ENCODE data around the gene OR52K1. TPM values are rescaled to one million over a fixed set of nuclear protein-coding genes. Genes with fewer than 3 reads are reported as not detected.

Gene OR52K1
- polyA plus RNA-seq, 3 donors, result 1.6 TPM; not detected in 2

DNA sequence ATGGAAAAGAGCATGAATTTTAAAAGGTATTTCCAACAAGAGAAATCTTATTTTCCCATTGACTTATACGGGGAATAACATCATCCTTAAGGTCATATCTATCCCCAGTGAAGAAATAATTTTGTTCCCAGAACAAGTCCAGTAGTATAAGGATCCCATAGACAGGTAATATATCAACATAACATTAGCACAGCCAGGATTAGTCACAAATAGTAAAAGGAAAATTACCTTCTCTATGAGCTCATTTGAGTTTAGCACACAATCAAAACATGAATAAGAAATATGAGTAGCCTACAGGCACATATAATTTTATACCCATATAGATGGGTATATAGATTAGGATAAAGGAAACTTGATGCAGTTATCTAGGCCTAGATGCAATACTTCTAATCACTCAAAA lies 2.8 kb upstream of the OR52K1 start:
- intact Hi-C loops (cut with micrococcal nuclease), result loop anchor here (5.0 to 10.0 kb wide), 3 partner anchors 32 to 87 kb away; partner anchors contain the start of genes OR52K2 (in 1 of the 2) and TRIM21 (in 1 of the 2)
- H3K4me3 Mint-ChIP-seq, result no peak overlapping the region

DNA sequence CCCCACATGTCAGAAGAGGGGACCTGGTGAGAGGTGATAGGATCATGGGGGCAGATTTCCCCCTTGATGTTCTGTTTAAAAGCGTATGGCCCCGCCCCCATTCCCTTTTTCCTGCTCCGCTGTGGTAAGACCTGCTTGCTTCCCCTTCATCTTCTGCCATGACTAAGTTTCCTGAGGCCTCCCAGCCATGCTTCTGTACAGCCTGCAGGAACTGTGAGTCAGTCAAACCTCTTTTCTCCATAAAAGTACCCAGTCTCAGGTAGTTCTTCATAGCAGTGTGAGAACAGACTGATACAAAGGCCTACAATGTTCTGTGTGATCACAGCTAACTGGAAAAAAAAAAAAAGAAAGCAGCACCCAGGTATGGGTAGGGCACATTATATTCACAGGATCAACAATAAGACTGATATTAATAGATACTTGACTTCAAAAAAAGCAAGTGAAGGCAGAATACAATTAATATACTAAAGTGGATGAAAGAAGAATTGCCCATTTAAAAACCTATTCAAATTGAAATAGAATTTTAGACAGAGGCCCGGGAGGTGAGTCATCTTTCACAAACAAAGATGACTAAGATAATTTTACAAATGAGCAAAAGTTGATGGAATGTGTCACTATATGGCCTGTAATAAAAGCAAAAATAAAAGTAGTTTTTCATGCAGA lies 1.7 kb upstream of the OR52K1 start:
- Mint-ChIP-seq H3K4me1 (peaks cover 33% of the 10 kb centered on the region), H3K27me3 (ENCODE audit: low read depth in 3 of 3) (no peaks in the 10 kb centered on the region), H3K27ac (peak overlapping the region; percentile 50 to 93 (median 83)), H3K4me3 (no peak overlapping the region), H3K36me3 (peaks cover 10 to 11% of the 10 kb centered on the region in 2 donors), H3K9me3 (no peaks in the 10 kb centered on the region)
- Histone ChIP-seq H4K20me1 (ENCODE audit: insufficient read depth, low read length) (no peaks in the 10 kb centered on the region), H3K36me3 (replicated peaks in 1 of 2; ENCODE audit: control insufficient read depth in 1 of 2, insufficient read depth in 2 of 2, low read length in 2 of 2) (peaks cover 0 to 6% of the 10 kb centered on the region in 2 donors), H3K27ac (ENCODE audit: low read depth in 1 of 2, low read length in 2 of 2) (peak overlapping the region in 1 of 2 donors; percentile 68), H3K27me3 (ENCODE audit: control insufficient read depth in 2 of 2, insufficient read depth in 2 of 2, low read length in 2 of 2) (no peaks in the 10 kb centered on the region), H2AFZ (ENCODE audit: insufficient read depth, low read depth, low read length, poor library complexity, severe bottlenecking) (no peak overlapping the region), H3K79me2 (ENCODE audit: insufficient read depth, low read length) (no peaks in the 10 kb centered on the region), H3K4me2 (replicated peaks; ENCODE audit: extremely low read depth, low read length, poor library complexity, severe bottlenecking) (peak overlapping the region; percentile 9), H3K4me3 (replicated peaks in 1 of 3; ENCODE audit: low read depth in 2 of 3, low read length in 3 of 3) (peak overlapping the region in 1 of 3 experiments; percentile 9), H3K9me3 (replicated peaks in 1 of 2; ENCODE audit: control insufficient read depth in 1 of 2, insufficient read depth in 1 of 2, low read length in 2 of 2) (no peaks in the 10 kb centered on the region), H3K4me1 (ENCODE audit: control insufficient read depth in 1 of 2, insufficient read depth in 2 of 2, low read length in 2 of 2) (peaks cover 38 to 42% of the 10 kb centered on the region in 2 donors), H3K9ac (ENCODE audit: insufficient read depth, low read length, poor library complexity, severe bottlenecking) (no peak overlapping the region)
- DNase-seq, result peak; percentile 38 to 84 (median 65)
- intact Hi-C loops (cut with micrococcal nuclease), result loop anchor here (5.0 to 10.0 kb wide), 3 partner anchors 33 to 88 kb away; partner anchors contain the start of genes OR52K2 (in 1 of the 2) and TRIM21 (in 1 of the 2)
- TF ChIP-seq, protein P1, sequence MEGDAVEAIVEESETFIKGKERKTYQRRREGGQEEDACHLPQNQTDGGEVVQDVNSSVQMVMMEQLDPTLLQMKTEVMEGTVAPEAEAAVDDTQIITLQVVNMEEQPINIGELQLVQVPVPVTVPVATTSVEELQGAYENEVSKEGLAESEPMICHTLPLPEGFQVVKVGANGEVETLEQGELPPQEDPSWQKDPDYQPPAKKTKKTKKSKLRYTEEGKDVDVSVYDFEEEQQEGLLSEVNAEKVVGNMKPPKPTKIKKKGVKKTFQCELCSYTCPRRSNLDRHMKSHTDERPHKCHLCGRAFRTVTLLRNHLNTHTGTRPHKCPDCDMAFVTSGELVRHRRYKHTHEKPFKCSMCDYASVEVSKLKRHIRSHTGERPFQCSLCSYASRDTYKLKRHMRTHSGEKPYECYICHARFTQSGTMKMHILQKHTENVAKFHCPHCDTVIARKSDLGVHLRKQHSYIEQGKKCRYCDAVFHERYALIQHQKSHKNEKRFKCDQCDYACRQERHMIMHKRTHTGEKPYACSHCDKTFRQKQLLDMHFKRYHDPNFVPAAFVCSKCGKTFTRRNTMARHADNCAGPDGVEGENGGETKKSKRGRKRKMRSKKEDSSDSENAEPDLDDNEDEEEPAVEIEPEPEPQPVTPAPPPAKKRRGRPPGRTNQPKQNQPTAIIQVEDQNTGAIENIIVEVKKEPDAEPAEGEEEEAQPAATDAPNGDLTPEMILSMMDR (IDR thresholded peaks at IDR 0.05), result no peak
- WGBS (ENCODE audit: insufficient coverage), result no CpG with 5 or more reads among the region's 4 CpGs

More for the DNA sequence above, 2.8 kb upstream of the OR52K1 start:
- Histone ChIP-seq H3K36me3 (replicated peaks in 1 of 2; ENCODE audit: control insufficient read depth in 1 of 2, insufficient read depth in 2 of 2, low read length in 2 of 2) (peaks cover 8 to 17% of the 10 kb centered on the region in 2 donors), H3K27me3 (ENCODE audit: control insufficient read depth in 2 of 2, insufficient read depth in 2 of 2, low read length in 2 of 2) (no peaks in the 10 kb centered on the region), H3K79me2 (ENCODE audit: insufficient read depth, low read length) (no peaks in the 10 kb centered on the region), H3K9me3 (replicated peaks in 1 of 2; ENCODE audit: control insufficient read depth in 1 of 2, insufficient read depth in 1 of 2, low read length in 2 of 2) (no peaks in the 10 kb centered on the region), H3K9ac (ENCODE audit: insufficient read depth, low read length, poor library complexity, severe bottlenecking) (no peak overlapping the region), H4K20me1 (ENCODE audit: insufficient read depth, low read length) (no peaks in the 10 kb centered on the region), H3K4me1 (ENCODE audit: control insufficient read depth in 1 of 2, insufficient read depth in 2 of 2, low read length in 2 of 2) (peaks cover 37 to 42% of the 10 kb centered on the region in 2 donors), H3K4me2 (replicated peaks; ENCODE audit: extremely low read depth, low read length, poor library complexity, severe bottlenecking) (no peak overlapping the region), H3K4me3 (replicated peaks in 1 of 3; ENCODE audit: low read depth in 2 of 3, low read length in 3 of 3) (no peak overlapping the region), H3K27ac (ENCODE audit: low read depth in 1 of 2, low read length in 2 of 2) (no peak overlapping the region), H2AFZ (ENCODE audit: insufficient read depth, low read depth, low read length, poor library complexity, severe bottlenecking) (no peak overlapping the region)
- H3K36me3 Mint-ChIP-seq, result peaks cover 21 to 22% of the 10 kb centered on the region in 2 donors
- H3K27me3 Mint-ChIP-seq (ENCODE audit: low read depth in 3 of 3), result peaks cover 0 to 2% (median 0%) of the 10 kb centered on the region in 3 donors
- TF ChIP-seq, protein P1 (IDR thresholded peaks at IDR 0.05), result no peak
- H3K4me1 Mint-ChIP-seq, result peaks cover 33% of the 10 kb centered on the region
- no CpG with 5 or more reads among the region's 1 CpG for WGBS (ENCODE audit: insufficient coverage)
- peaks cover 0 to 10% (median 3%) of the 10 kb centered on the region in 7 donors for H3K9me3 Mint-ChIP-seq
- DNase-seq, result no peak
- H3K27ac Mint-ChIP-seq, result no peak overlapping the region

Measured in CD14-positive monocyte (primary cell).